IMR-90 (cell line): ENCODE data around the gene PYGB. TPM values are rescaled to one million over a fixed set of nuclear protein-coding genes. Genes with fewer than 3 reads are reported as not detected.

Experiments used
- ATAC-seq: fragments of 200-7000 bp; cut with Tn5 transposase; 2 replicates; pipeline ENCODE4 v1.9.1; 2020; ENCODE audit warnings: low read depth, mild to moderate bottlenecking, moderate library complexity
- BruUV-seq: library from RNA; stranded (reverse); fragments of 400-500 nt; replicated peaks from 2 replicates; lab custom pipeline; 2021; lab: Mats Ljungman, UMichigan
- CTCF ChIA-PET: fragments of 300-600 bp; formaldehyde crosslinking; extraction: SDS; loops from one replicate; lab custom pipeline; 2021; ENCODE audit warnings: antibody characterized with exemption; lab: Yijun Ruan, JAX
- POLR2A ChIA-PET: fragments of 300-600 bp; sonication (Branson Sonifier 250); formaldehyde crosslinking; loops from one replicate; lab custom pipeline; 2022; ENCODE audit warnings: antibody characterized with exemption; ENCODE audit not compliant: unreplicated experiment; lab: Charles Lee
- DNase-seq: peaks from one replicate; pipeline ENCODE4 v3.0.0; 2013
- H2AFZ ChIP-seq: replicated peaks from 2 replicates; pipeline ENCODE3; 2013; ENCODE audit warnings: low read length, mild to moderate bottlenecking; ENCODE audit not compliant: poor library complexity
- H2AK5ac ChIP-seq: 2 replicates; pipeline ENCODE4 v1.6.1; 2013; ENCODE audit warnings: low read depth, low read length, inconsistent platforms
- H2AK9ac ChIP-seq: replicated peaks from 2 replicates; pipeline ENCODE3; 2013; ENCODE audit warnings: mild to moderate bottlenecking, low read depth, low read length, moderate library complexity; ENCODE audit not compliant: poor library complexity
- H2BK120ac ChIP-seq: 2 replicates; pipeline ENCODE4 v1.6.1; 2013; ENCODE audit warnings: low read depth, low read length, inconsistent platforms
- H2BK15ac ChIP-seq: 3 replicates; pipeline ENCODE4 v1.6.1; 2013; ENCODE audit warnings: low read depth, low read length, inconsistent platforms
- H2BK20ac ChIP-seq: 2 replicates; pipeline ENCODE4 v1.6.1; 2013; ENCODE audit warnings: low read depth, mild to moderate bottlenecking, inconsistent platforms, low read length, moderate library complexity
- H2BK5ac ChIP-seq: 2 replicates; pipeline ENCODE4 v1.6.1; 2013; ENCODE audit warnings: mild to moderate bottlenecking, low read depth, low read length, inconsistent platforms; ENCODE audit not compliant: poor library complexity, severe bottlenecking
- H3K14ac ChIP-seq: replicated peaks from 2 replicates; pipeline ENCODE4 v1.6.1; 2013; ENCODE audit warnings: low read depth, low read length, inconsistent platforms
- H3K18ac ChIP-seq: 2 replicates; pipeline ENCODE4 v1.6.1; 2013; ENCODE audit warnings: low read depth, low read length, control low read depth
- H3K23ac ChIP-seq: 2 replicates; pipeline ENCODE4 v1.6.1; 2013; ENCODE audit warnings: low read depth, low read length, inconsistent platforms
- H3K27ac ChIP-seq: 2 replicates; pipeline ENCODE4 v1.5.1; 2013; ENCODE audit warnings: mild to moderate bottlenecking, control low read depth, low read length; ENCODE audit not compliant: insufficient read depth
- H3K27me3 ChIP-seq: 2 replicates; pipeline ENCODE4 v1.6.1; 2013; ENCODE audit warnings: low read length; ENCODE audit not compliant: control insufficient read depth, insufficient read depth
- H3K36me3 ChIP-seq: 2 replicates; pipeline ENCODE4 v1.6.1; 2013; ENCODE audit warnings: low read length, mixed read lengths; ENCODE audit not compliant: control insufficient read depth, insufficient read depth
- H3K4ac ChIP-seq: 2 replicates; pipeline ENCODE4 v1.6.1; 2013; ENCODE audit warnings: low read depth, low read length, inconsistent platforms
- H3K4me1 ChIP-seq: 2 replicates; pipeline ENCODE4 v1.6.1; 2013; ENCODE audit warnings: low read length, mixed read lengths; ENCODE audit not compliant: control insufficient read depth, insufficient read depth
- H3K4me2 ChIP-seq: 2 replicates; pipeline ENCODE4 v1.6.1; 2013; ENCODE audit warnings: low read depth, mild to moderate bottlenecking, control low read depth, low read length, moderate library complexity
- H3K4me3 ChIP-seq: 2 replicates; pipeline ENCODE4 v1.5.1; 2013; ENCODE audit warnings: low read depth, mild to moderate bottlenecking, control low read depth, low read length, moderate library complexity; ENCODE audit not compliant: insufficient read depth
- H3K56ac ChIP-seq: 2 replicates; pipeline ENCODE4 v1.6.1; 2013; ENCODE audit warnings: low read length, inconsistent platforms; ENCODE audit not compliant: insufficient read depth; ENCODE audit errors: extremely low read depth
- H3K79me1 ChIP-seq, 2 experiments: 2 replicates each; pipeline ENCODE4 v1.6.1; 2013; ENCODE audit warnings: low read length in 2 of 2, inconsistent platforms in 1 of 2, low read depth in 1 of 2
- H3K9ac ChIP-seq: 2 replicates; pipeline ENCODE4 v1.6.1; 2013; ENCODE audit warnings: low read depth, low read length, control low read depth
- H3K9me1 ChIP-seq: 2 replicates; pipeline ENCODE4 v1.6.1; 2013; ENCODE audit warnings: low read length, inconsistent platforms; ENCODE audit not compliant: insufficient read depth
- H3K9me3 ChIP-seq: 2 replicates; pipeline ENCODE4 v1.6.1; 2013; ENCODE audit warnings: low read length; ENCODE audit not compliant: control insufficient read depth, insufficient read depth
- H4K20me1 ChIP-seq: 2 replicates; pipeline ENCODE4 v1.6.1; 2013; ENCODE audit warnings: low read length, inconsistent platforms; ENCODE audit not compliant: insufficient read depth
- H4K5ac ChIP-seq: 2 replicates; pipeline ENCODE4 v1.6.1; 2013; ENCODE audit warnings: mild to moderate bottlenecking, low read depth, low read length, control low read depth
- H4K8ac ChIP-seq, 2 experiments: 2 replicates each; pipeline ENCODE4 v1.6.1; 2013; ENCODE audit warnings: low read depth in 2 of 2, low read length in 2 of 2, control low read depth in 1 of 2, inconsistent platforms in 1 of 2
- H4K91ac ChIP-seq: 2 replicates; pipeline ENCODE4 v1.6.1; 2013; ENCODE audit warnings: low read depth, low read length, inconsistent platforms; ENCODE audit not compliant: insufficient read depth
- BHLHE40 ChIP-seq: fragments of 150-350 bp; IDR thresholded peaks from 2 replicates; pipeline ENCODE4 v1.6.1; 2016; ENCODE audit warnings: mild to moderate bottlenecking, low read depth, low read length
- CEBPB ChIP-seq: IDR thresholded peaks from 2 replicates; pipeline ENCODE4 v1.6.1; 2012; ENCODE audit warnings: low read depth, low read length, improper control_type of control experiment
- MXI1 ChIP-seq: IDR thresholded peaks from 2 replicates; pipeline ENCODE4 v1.6.1; 2012; ENCODE audit warnings: low read depth, mild to moderate bottlenecking, low read length, moderate library complexity, borderline replicate concordance
- NFE2L2 ChIP-seq: fragments of 150-350 bp; IDR thresholded peaks from 2 replicates; pipeline ENCODE4 v1.6.1; 2016; ENCODE audit warnings: low read depth, mild to moderate bottlenecking, low read length
- POLR2A ChIP-seq: IDR thresholded peaks from 2 replicates; pipeline ENCODE4 v1.6.1; 2012; ENCODE audit warnings: mild to moderate bottlenecking, low read depth, low read length
- RAD21 ChIP-seq: IDR thresholded peaks from 2 replicates; pipeline ENCODE4 v1.6.1; 2012; ENCODE audit warnings: low read length, improper control_type of control experiment
- RCOR1 ChIP-seq: IDR thresholded peaks from 2 replicates; pipeline ENCODE4 v1.6.1; 2012; ENCODE audit warnings: mild to moderate bottlenecking, low read length, improper control_type of control experiment; ENCODE audit not compliant: insufficient replicate concordance
- RFX5 ChIP-seq: IDR thresholded peaks from 2 replicates; pipeline ENCODE4 v1.8.0; 2012; ENCODE audit warnings: low read depth, mild to moderate bottlenecking, low read length, moderate library complexity
- SMC3 ChIP-seq: fragments of 150-350 bp; IDR thresholded peaks from 2 replicates; pipeline ENCODE4 v1.6.1; 2016; ENCODE audit warnings: low read depth, mild to moderate bottlenecking, antibody characterized with exemption, low read length, moderate library complexity
- WGBS, 2 experiments: methylation state at CpG; one replicate each; pipeline versions ENCODE4 v1.1.5 to v1.1.7; 2013; ENCODE audit warnings: missing lambda C conversion rate in 2 of 2; ENCODE audit not compliant: insufficient read length in 1 of 2; ENCODE audit errors: extremely low coverage in 2 of 2; 5-methylcytosine and 5-hydroxymethylcytosine counted together
- dilution Hi-C: fragments of 300-500 bp; cut with HindIII; formaldehyde crosslinking; loops from one replicate; pipeline ENCODE4 v1.14.3; 2018; ENCODE audit warnings: low sequenced_read_pairs; ENCODE audit not compliant: unreplicated experiment
- in situ Hi-C: fragments of 300-500 bp; cut with MboI; formaldehyde crosslinking; loops from 3 replicates; pipeline ENCODE4 v1.14.3; 2019; ENCODE audit warnings: low sequenced_read_pairs, inconsistent platforms, mixed read lengths
- intact Hi-C: fragments of 100-400 bp; cut with micrococcal nuclease; formaldehyde crosslinking; loops from 2 replicates; pipeline ENCODE4 v1.10.0; 2022
- polyA plus RNA-seq, 3 experiments: library from polyadenylated mRNA; depleted of rRNA; stranded (reverse); fragments of >200 nt; gene quantifications; 2 replicates each; pipeline ENCODE4 v1.2.3, GENCODE V29; 2012; ENCODE audit warnings: low replicate concordance in 1 of 3
- total RNA-seq: library from RNA; depleted of rRNA; stranded (reverse); fragments of >200 nt; gene quantifications from 2 replicates; pipeline ENCODE4 v1.2.3, GENCODE V29; 2012
- TF ChIP-seq, protein P1 (sequence below): fragments of 150-350 bp; IDR thresholded peaks from 2 replicates; pipeline ENCODE4 v1.6.1; 2017; ENCODE audit warnings: mild to moderate bottlenecking, antibody characterized with exemption, low read length, low read depth
- TF ChIP-seq, protein P2 (sequence below): conservative IDR thresholded peaks from 2 replicates; pipeline ENCODE4 v1.5.1; 2012; ENCODE audit warnings: mild to moderate bottlenecking, low read depth, low read length, improper control_type of control experiment

Gene PYGB
- total and polyA plus RNA-seq, 2 of the 4 experiments (the other 2 are of a cell fraction) = 72.4 to 83.1 TPM

DNA sequence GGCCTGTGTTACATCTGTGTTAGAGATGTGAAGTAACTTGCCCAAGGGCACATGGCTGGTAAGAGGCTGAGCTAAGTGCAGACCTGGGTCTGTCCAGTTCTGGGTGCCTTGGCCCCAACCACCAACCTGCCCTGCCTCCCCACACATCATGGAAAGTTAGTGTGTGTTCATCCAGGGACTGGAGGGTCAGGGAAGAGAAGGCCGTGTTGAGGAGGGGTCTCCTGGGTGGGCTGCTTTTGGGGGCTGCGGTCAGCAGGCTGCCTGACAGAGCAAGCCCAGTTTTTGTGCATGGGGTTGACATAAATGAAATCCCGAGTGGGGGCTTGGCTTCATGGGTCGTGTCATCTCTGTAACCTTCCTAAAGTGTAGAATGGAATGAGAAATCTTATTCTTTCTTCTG, 10.9 kb downstream of the PYGB start:
- ChIA-PET CTCF (no interaction called here), POLR2A (no interaction called here)
- Histone ChIP-seq H2BK5ac (no peak overlapping the region), H4K5ac (no peak overlapping the region), H3K9me1 (peaks cover 24% of the 10 kb centered on the region; the same call in 1 of the 2 replicates), H4K91ac (no peak overlapping the region), H2BK15ac (no peak overlapping the region), H3K4ac (no peak overlapping the region), H2BK20ac (no peak overlapping the region), H3K18ac (no peak overlapping the region), H3K56ac (no peak overlapping the region), H3K9me3 (no peaks in the 10 kb centered on the region), H3K4me3 (no peak overlapping the region), H3K4me1 (peaks cover 5% of the 10 kb centered on the region), H2AK5ac (no peak overlapping the region), H3K36me3 (peaks cover 24% of the 10 kb centered on the region), H3K27ac (no peak overlapping the region), H3K4me2 (no peak overlapping the region), H2BK120ac (no peak overlapping the region), H4K20me1 (peaks cover 58% of the 10 kb centered on the region), H4K8ac (no peak overlapping the region), H3K9ac (no peak overlapping the region), H2AFZ (no peak overlapping the region), H2AK9ac (no peak overlapping the region), H3K23ac (no peak overlapping the region), H3K14ac (no peak overlapping the region), H3K79me1 (peaks cover 34 to 65% of the 10 kb centered on the region in 2 experiments), H3K27me3 (no peaks in the 10 kb centered on the region)
- BruUV-seq = no TSS peak
- ATAC-seq (no peak), DNase-seq (no peak)
- WGBS, 2 experiments = 90% methylated on average over 2 of the region's 4 CpGs; no CpG with 5 or more reads in 1 of the 2 experiments
- in situ Hi-C loops (loop anchor here (10.0 to 25.0 kb wide), 5 partner anchors 64 to 1622 kb away; partner anchors contain the start of genes APMAP, CST3 and ENTPD6), dilution Hi-C loops (no loop called here), intact Hi-C loops (no loop called here)
- TF ChIP-seq RCOR1 = no peak
- TF ChIP-seq MXI1 = no peak
- TF ChIP-seq NFE2L2 = no peak
- TF ChIP-seq, protein P1, sequence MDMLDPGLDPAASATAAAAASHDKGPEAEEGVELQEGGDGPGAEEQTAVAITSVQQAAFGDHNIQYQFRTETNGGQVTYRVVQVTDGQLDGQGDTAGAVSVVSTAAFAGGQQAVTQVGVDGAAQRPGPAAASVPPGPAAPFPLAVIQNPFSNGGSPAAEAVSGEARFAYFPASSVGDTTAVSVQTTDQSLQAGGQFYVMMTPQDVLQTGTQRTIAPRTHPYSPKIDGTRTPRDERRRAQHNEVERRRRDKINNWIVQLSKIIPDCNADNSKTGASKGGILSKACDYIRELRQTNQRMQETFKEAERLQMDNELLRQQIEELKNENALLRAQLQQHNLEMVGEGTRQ = no peak
- TF ChIP-seq SMC3 = no peak
- TF ChIP-seq POLR2A = no peak
- no peak for TF ChIP-seq RFX5
- TF ChIP-seq RAD21 = no peak
- TF ChIP-seq, protein P2, sequence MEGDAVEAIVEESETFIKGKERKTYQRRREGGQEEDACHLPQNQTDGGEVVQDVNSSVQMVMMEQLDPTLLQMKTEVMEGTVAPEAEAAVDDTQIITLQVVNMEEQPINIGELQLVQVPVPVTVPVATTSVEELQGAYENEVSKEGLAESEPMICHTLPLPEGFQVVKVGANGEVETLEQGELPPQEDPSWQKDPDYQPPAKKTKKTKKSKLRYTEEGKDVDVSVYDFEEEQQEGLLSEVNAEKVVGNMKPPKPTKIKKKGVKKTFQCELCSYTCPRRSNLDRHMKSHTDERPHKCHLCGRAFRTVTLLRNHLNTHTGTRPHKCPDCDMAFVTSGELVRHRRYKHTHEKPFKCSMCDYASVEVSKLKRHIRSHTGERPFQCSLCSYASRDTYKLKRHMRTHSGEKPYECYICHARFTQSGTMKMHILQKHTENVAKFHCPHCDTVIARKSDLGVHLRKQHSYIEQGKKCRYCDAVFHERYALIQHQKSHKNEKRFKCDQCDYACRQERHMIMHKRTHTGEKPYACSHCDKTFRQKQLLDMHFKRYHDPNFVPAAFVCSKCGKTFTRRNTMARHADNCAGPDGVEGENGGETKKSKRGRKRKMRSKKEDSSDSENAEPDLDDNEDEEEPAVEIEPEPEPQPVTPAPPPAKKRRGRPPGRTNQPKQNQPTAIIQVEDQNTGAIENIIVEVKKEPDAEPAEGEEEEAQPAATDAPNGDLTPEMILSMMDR = no peak
- no peak for TF ChIP-seq BHLHE40
- no peak for TF ChIP-seq CEBPB
